Middle frontal gyrus (tissue), 1 donor: ENCODE results near the gene FOXD1.
"Not testable (repeated sequence)": the region's sequence is repeated elsewhere in the genome, so short reads cannot be mapped to it uniquely, and the experiment has no call there.

Experiments used
- DNase-seq: peaks from one replicate; pipeline ENCODE4 v3.0.0-alpha.2; 2015; ENCODE audit warnings: low spot score; ENCODE audit errors: extremely low spot score

The FOXD1 gene

DNA sequence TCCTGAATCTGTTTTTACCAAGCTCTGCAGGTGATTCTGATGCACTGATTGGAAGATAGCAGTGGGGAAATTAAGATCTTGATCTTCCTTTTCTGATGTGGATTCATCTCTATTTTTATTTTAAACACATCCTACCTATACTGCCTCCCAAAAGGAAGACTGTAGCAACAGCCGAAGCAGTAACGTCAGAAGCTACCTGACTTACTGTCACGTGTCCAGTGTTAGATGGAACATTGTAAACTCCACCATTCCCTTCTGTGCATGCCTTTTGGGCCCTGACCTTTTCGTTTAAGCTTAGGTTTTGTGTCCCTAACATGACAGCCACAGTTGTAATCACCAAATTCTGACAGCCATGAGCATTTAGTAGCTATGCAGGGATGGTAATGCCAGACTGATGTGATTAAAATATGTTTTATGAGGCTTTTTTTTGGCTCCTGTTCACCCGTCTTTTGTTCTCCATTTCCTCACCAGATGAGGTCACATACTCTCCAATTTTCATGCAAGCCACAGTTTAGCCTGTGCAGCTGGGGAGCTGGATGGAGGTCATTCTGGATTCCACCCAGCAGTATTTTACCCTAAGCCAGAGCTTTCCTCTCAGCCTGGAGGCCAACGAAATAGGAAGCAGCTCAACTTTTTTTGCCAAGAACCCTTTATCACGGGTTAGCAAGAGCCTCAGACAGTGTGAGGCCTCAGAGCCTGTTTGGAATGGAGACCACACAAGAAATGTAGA lies 15.6 kb upstream of the FOXD1 start:
- no peak for DNase-seq

- DNase-seq, result no peak
These were observed 11.6 kb upstream of the FOXD1 start for GRCh38 chr5:73460133-73460532.

DNA sequence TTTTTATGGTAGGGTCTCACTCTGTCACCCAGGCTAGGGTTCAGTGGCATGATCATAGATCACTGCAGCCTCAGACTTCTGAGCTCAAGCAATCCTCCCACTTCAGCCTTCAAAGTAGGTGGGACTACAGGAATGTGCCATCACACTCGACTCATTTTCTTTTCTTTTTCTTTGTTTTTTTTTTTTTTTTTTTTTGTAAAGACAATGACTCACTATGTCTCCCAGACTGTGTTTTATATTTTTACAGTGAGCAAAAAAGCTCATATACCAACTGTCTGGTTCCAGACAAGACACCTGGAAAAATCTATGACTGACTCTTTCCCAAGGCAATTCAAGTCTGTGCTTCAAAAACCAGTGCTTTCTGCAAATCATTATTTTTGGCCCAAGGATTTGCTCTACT lies 10.8 kb upstream of the FOXD1 start:
- DNase-seq, result no peak

GRCh38 chr5:73456462-73456861 lies 7.9 kb upstream of the FOXD1 start:
- DNase-seq, result not testable (repeated sequence)

DNA sequence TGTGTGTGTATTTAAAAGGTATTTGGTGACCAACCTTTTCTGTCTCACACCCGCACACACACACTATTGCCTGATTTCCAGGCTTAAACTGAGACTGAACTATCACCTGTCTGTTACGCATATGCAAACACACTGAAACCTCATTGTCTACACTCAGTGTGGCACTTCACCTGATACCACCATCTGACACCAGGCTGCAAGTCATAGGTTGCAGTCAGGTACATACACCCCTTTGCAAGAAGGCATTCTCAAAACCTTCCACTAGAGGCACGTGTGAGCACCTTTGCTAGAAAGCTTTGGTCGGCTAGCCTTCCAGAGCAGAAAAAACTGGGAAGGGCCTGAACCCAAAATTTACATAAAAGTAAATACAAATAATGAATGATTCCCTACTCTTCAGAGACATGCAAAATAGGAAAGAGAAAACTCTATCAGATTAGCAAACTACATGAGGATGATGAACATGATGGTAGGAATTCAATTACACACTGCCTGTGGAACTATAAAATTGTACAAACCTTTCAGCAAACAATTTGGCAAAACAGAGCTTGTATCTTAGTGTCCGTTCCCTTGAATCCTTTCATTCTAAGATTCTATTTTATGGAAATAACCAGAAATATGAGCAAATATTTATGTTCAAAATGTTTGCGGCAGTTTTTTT lies 5.9 kb upstream of the FOXD1 start:
- DNase-seq, result no peak

DNA sequence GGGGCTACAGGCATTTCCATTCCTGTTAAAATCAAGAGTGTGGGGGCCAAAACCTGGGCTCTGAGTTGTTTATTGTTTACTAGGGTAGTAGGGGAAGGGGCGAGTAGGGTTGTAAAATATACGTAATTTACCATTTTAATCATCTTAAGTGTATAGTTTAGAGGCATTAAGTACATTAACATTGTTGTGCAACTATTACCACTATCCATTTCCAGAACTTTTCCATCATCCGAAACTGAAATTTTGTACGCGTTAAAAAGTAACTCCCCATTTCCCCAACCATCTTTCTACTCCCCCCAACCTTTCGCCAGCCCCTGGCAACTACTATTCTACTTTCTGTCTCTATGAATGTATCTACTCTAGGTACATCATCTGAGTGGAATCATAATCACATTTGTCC lies 3.6 kb upstream of the FOXD1 start:
- DNase-seq, result no peak

GRCh38 chr5:73451224-73452130 lies 2.9 kb upstream of the FOXD1 start:
- no peak for DNase-seq

DNA sequence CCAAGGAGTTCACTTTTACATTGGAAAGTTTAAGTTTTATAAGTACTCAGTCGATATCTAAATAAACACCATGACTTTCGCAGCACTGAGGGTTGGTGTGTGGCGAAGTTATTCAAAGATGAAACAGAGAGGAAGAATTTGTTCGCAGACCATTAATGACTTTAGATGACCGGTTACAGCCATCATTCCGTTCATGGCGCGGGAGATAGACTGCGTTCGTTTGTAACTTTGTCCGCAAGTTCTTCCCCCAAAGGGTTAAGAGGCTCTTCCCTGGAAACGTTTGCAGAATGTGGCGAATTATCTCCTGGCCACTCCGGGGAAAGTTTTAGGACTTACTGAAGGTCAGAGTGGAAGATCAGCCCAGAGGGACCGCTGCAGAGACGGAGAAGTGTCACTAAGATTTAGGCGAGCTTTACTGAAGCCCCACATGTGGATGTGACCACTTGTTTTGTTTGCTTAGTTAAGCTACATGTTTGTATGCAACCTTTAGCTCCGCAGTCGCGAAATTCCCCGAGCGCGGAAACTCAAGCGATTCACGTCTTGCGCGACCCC lies 2.2 kb upstream of the FOXD1 start:
- no peak for DNase-seq

DNA sequence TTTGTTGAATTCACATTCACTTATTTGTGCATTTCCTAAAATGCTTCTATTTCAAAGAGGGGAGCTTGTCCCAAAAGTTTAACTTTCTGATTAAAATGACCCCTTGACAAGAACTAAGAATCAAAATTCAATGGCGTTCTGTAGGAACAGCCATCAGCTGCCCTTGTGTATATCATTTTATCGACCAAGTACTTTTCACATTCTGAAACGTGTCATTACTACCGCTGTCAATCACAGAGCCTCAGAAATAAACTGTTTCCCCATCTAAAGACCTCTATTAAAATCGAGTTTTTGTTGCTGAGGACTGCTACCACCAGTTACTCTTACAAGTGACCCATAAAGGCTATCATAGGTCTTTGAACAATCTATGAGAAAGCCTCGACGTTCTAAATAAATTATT lies 1.6 kb upstream of the FOXD1 start:
- no peak for DNase-seq

DNA sequence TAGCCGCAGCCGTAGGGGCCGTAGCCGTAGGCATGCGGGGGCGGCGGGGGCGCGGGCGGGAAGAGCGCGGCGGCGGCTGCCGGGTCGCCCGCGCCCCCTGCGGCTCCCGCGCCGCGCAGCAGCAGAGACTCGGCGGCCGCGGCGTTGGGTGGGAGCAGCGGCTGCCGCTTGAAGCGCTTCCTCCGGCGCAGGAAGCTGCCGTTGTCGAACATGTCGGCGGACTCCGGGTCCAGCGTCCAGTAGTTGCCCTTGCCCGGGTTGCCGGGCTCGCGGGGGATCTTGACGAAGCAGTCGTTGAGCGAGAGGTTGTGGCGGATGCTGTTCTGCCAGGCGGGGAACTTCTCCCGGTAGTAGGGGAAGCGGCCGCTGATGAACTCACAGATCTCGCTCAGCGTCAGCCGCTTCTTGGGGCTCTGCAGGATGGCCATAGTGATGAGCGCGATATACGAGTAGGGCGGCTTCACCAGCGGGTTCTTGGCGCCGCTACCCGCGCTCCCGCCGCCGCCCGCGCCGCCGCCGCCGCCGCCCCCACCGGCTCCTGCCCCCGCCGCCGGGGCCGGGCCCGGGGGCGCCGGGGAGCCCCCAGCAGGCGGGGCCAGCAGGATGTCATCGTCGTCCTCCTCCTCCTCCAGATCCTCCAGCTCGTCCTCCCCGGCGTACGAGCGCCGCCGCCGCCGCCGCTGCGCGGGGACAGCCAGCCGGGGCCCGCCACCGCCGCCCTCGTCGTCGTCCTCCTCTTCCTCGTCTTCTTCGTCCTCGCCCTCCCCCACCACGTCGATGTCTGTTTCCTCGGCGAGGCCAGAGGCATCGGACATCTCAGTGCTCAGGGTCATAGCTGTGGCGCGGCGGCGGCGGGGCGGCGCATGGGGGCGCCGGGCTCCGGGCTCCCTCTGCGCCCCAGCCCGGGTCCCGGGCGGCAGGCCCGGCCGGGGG lies 781 bp downstream of the FOXD1 start:
- DNase-seq, result no peak

DNA sequence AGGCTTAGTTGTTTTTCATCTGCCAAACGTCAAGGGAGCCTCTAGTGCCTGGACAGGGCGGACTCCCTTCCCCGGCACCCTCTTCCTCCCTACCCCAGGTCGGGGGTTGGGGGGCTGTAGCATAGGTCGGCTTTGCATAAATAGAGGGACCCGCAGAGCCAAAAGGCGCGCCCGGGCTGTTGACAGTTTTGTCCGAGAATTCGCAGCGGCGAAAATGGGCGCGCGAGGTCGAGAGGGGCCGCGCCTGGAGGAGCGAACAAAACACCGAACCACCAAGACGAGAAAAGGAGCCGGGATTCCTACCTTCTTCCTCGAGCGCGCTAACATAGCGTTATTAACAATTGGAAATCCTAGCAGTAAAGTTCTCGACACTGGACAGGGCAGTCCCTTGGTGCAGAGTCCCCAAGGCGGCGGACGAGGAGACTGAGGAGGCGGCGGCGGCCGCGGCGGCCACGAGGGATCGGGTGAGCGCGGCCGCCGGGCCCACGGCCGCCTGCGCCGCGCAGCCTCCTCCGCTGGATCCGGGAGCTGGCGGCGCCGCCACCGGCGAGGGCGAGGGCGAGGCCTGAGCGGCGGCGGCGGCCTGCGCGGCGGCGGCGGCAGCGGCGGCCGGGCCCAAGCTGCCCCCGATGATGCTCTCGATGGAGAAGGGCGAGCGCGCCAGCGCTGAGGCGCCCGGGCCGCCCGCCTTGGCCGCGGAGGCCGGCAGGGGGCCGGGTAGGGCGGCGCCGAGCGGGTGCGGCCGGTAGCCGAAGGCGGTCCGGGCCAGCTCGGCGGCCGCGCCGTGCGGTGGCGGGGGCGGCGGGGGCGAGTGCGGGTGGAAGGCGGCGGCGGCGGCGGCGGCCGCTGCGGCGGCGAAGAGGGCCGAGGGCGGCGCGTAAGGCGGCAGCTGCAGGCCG lies 1.7 kb downstream of the FOXD1 start:
- no peak for DNase-seq

DNA sequence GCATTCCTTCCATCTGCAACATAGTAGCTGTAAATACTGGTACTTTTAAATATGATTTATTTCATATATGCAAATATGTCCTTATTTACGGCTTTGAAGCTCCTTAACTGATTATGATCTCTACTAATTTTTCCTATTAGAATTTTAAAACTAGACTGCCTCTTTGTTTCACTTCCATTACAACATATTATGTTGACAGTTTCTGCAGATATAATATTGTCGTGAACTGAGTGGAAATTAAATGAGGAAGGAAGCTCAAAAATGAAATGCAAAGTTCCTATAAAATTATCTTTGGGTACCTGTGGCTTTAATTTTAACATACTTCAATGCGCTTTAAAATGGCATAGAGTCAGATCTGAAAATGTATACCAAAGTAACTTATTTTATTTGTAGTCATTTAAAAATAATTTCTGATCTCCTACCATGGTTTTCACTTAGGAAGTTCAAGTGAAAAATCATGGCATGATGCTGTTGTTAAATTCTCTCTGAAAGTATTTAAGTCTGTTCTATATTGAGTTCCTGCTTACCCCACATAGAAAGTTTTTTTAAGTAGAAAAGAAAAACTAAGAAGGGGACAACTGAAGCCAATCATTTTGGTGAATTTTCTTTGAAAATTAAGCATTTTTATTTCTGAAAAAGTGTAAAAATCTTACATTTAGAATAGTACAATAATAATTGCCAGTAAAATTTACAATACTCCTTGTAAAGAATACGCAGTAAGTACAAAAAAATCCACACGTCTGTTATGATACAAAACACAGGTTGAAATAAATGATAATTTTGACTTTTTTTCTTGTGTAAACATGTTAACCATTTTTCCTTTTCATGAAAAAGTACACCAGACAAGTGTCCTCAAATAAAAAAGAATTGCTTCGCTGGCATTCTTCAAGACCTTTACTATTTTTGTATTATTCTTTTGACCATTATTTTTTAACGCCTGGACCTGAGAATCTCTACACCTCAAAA lies 2.6 kb downstream of the FOXD1 start:
- DNase-seq, result no peak

DNA sequence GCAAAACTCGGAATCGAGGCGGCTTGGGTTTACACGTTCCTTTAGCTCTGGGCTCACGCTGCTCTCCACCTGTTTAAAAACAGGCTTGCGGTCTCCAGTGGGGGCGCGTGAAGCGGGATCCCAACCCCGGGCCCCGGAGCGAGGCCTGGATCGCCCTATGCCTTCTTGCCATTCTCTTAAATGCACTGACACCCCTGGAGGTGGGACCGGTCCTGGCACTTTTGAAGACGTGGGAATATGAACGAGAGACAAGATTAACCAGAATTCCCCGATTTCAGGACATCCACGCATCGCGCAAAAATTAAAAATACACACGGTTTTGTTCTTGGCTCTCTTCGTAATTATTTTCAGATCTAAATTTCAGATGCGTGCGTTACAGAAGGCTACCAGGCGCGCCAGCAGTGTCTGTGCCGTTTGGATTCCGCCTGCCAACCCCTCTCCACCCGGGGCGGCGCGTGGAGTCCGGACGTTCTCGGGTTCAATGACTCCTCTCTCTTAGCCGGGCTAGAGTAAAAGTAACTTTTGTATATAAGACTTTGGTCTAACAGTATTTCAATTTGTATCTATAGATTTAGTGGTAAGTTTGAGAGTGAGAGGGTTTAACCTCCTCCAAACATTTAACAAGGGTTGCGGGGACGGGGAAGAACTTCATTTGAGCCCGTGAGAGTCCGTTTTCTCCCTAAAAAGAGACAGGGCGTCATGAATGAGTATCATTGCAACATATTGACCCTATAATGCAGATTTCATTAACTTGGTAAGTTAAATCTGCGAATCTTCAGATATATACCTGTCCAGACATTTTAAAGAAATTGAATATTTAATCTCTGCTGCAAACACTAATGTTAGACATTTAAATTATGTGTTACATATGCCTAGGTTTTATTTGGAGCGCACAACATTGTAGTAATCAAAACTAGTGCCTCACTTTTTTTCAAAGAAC lies 3.8 kb downstream of the FOXD1 start:
- DNase-seq, result no peak

- no peak for DNase-seq
These were observed 4.6 kb downstream of the FOXD1 start for GRCh38 chr5:73443829-73444498.

GRCh38 chr5:73442996-73443627 lies 5.5 kb downstream of the FOXD1 start:
- no peak for DNase-seq

- no peak for DNase-seq
These were observed 6.3 kb downstream of the FOXD1 start for GRCh38 chr5:73442231-73442811.
